T-cell (primary cell): ENCODE data around the gene TMEM213. TPM values are rescaled to one million over a fixed set of nuclear protein-coding genes. Genes with fewer than 3 reads are reported as not detected.
"Not testable (repeated sequence)": the region's sequence is repeated elsewhere in the genome, so short reads cannot be mapped to it uniquely, and the experiment has no call there.

Source experiments
- ATAC-seq, 4 experiments: fragments of 200-7000 bp in 3 of 4; fragments of 150-1000 bp in 1 of 4; cut with Tn5 transposase; replicated peaks in 1 of 4; 1 replicate in 3 of 4; 2 replicates in 1 of 4; pipeline ENCODE4 v1.10.0; 2021; ENCODE audit warnings: moderate library complexity in 3 of 4, mild to moderate bottlenecking in 2 of 4, moderate number of reproducible peaks in 1 of 4
- CTCF ChIA-PET, 2 donors: fragments of 300-600 bp; sonication (Branson Sonifier 250); formaldehyde crosslinking; loops; one replicate each; lab custom pipeline; 2022; ENCODE audit warnings: antibody characterized with exemption in 2 of 2; lab: Charles Lee
- POLR2A ChIA-PET, 2 donors: fragments of 300-600 bp; sonication (Branson Sonifier 250); formaldehyde crosslinking; loops; one replicate each; lab custom pipeline; 2022; ENCODE audit warnings: antibody characterized with exemption in 2 of 2; lab: Charles Lee
- DNase-seq, 35 experiments: peaks; one replicate each; pipeline versions ENCODE4 v3.0.0 to v3.0.0-alpha.2; 2013 to 2023
- H3K27ac ChIP-seq: one replicate; pipeline ENCODE4 v1.5.1; 2013; ENCODE audit warnings: low read length
- H3K27me3 ChIP-seq, 2 experiments: replicated peaks in 1 of 2; 1 replicate in 1 of 2; 2 replicates in 1 of 2; pipeline versions ENCODE4 v1.6.1 to v1.7.0; 2013; ENCODE audit warnings: low read length in 1 of 2, mixed read lengths in 1 of 2; ENCODE audit not compliant: control insufficient read depth in 2 of 2, insufficient read depth in 2 of 2; ENCODE audit errors: extremely low read depth in 1 of 2
- H3K36me3 ChIP-seq, 2 donors: 1 replicate in 1 of 2; 2 replicates in 1 of 2; pipeline versions ENCODE4 v1.6.1 to v1.7.0; 2013; ENCODE audit warnings: low read length in 1 of 2; ENCODE audit not compliant: control insufficient read depth in 2 of 2, insufficient read depth in 1 of 2; ENCODE audit errors: extremely low read depth in 1 of 2
- H3K4me1 ChIP-seq, 2 experiments: 1 replicate in 1 of 2; 2 replicates in 1 of 2; pipeline versions ENCODE4 v1.6.1 to v1.7.0; 2013; ENCODE audit warnings: low read length in 2 of 2, mixed read lengths in 1 of 2; ENCODE audit not compliant: insufficient read depth in 2 of 2, control insufficient read depth in 1 of 2; ENCODE audit errors: extremely low read depth in 1 of 2
- H3K4me3 ChIP-seq, 2 donors: 1 replicate in 1 of 2; 2 replicates in 1 of 2; pipeline versions ENCODE4 v1.5.1 to v1.7.0; 2013; ENCODE audit warnings: mild to moderate bottlenecking in 2 of 2, low read length in 1 of 2, moderate library complexity in 1 of 2; ENCODE audit not compliant: control insufficient read depth in 1 of 2; ENCODE audit errors: extremely low read depth in 1 of 2
- H3K9me3 ChIP-seq: 2 replicates; pipeline ENCODE4 v1.7.0; 2013
- H3K27ac Mint-ChIP-seq, 2 donors: one replicate each; pipeline ENCODE4 v1.8.0; 2020 to 2021; ENCODE audit warnings: mild to moderate bottlenecking in 2 of 2, mixed read lengths in 2 of 2
- H3K27me3 Mint-ChIP-seq, 2 donors: one replicate each; pipeline ENCODE4 v1.8.0; 2021 to 2022; ENCODE audit warnings: mixed read lengths in 2 of 2
- H3K36me3 Mint-ChIP-seq: one replicate; pipeline ENCODE4 v1.8.0; 2021; ENCODE audit warnings: mixed read lengths
- H3K4me1 Mint-ChIP-seq, 3 donors: one replicate each; pipeline ENCODE4 v1.8.0; 2020 to 2022; ENCODE audit warnings: mixed read lengths in 3 of 3, mild to moderate bottlenecking in 1 of 3
- H3K4me3 Mint-ChIP-seq, 3 donors: one replicate each; pipeline ENCODE4 v1.8.0; 2020 to 2022; ENCODE audit warnings: mild to moderate bottlenecking in 3 of 3, mixed read lengths in 3 of 3, moderate library complexity in 3 of 3
- H3K9me3 Mint-ChIP-seq, 3 donors: one replicate each; pipeline ENCODE4 v1.8.0; 2020 to 2022; ENCODE audit warnings: mixed read lengths in 3 of 3
- WGBS: methylation state at CpG from one replicate; pipeline ENCODE4 v1.1.5; 2013; ENCODE audit warnings: missing lambda C conversion rate; ENCODE audit not compliant: insufficient coverage; 5-methylcytosine and 5-hydroxymethylcytosine counted together
- total RNA-seq, 35 experiments: library from RNA in 6 of 35; stranded (reverse) in 6 of 35; fragments of 120-200 nt in 1 of 35; gene quantifications; one replicate each; pipeline versions ENCODE4 v1.2.1 to v1.2.4 and lab custom pipeline; 2013 to 2026

Gene TMEM213
- total RNA-seq, 5 donors from 2014 or later (not counting 1 experiment from before 2014, with no cell fraction given): not detected

- DNase-seq (no peak), ATAC-seq (no peak)
- no peak overlapping the region for H3K4me3 ChIP-seq
- H3K4me1 Mint-ChIP-seq: peaks cover 8 to 17% (median 16%) of the 10 kb centered on the region in 3 donors
- peaks cover 0 to 6% of the 10 kb centered on the region in 2 donors for H3K27me3 Mint-ChIP-seq
- ChIA-PET POLR2A (interaction anchor here (0.5 to 0.6 kb wide), 2 partner anchors 62 to 83 kb away, joined by 4 read pairs; no protein-coding TSS in a partner anchor), CTCF (interaction anchor here in 1 of 2 donors (0.5 to 0.7 kb wide), 2 partner anchors 249 to 706 kb away, joined by 3 to 4 read pairs; no protein-coding TSS in a partner anchor)
- H3K27ac ChIP-seq: no peak overlapping the region
- H3K4me1 ChIP-seq: peaks cover 2 to 8% of the 10 kb centered on the region in 2 experiments
- H3K4me3 Mint-ChIP-seq: no peak overlapping the region
- no peaks in the 10 kb centered on the region for H3K9me3 ChIP-seq
- H3K27me3 ChIP-seq: peaks cover 0 to 12% of the 10 kb centered on the region in 2 experiments
- no peak overlapping the region for H3K27ac Mint-ChIP-seq
- 70% methylated on average over 2 of the region's 7 CpGs for WGBS
- H3K36me3 ChIP-seq: no peaks in the 10 kb centered on the region
- H3K36me3 Mint-ChIP-seq: no peaks in the 10 kb centered on the region
- no peaks in the 10 kb centered on the region for H3K9me3 Mint-ChIP-seq
Measured at GRCh38 chr7:138799336-138800000, 1.7 kb downstream of the TMEM213 start.

- ATAC-seq (no peak), DNase-seq (no peak)
- no peaks in the 10 kb centered on the region for H3K36me3 Mint-ChIP-seq
- Histone ChIP-seq H3K4me3 (no peak overlapping the region), H3K4me1 (peaks cover 2 to 8% of the 10 kb centered on the region in 2 experiments), H3K9me3 (no peaks in the 10 kb centered on the region), H3K36me3 (no peaks in the 10 kb centered on the region), H3K27ac (no peak overlapping the region), H3K27me3 (peaks cover 0 to 12% of the 10 kb centered on the region in 2 experiments)
- no peaks in the 10 kb centered on the region for H3K9me3 Mint-ChIP-seq
- ChIA-PET POLR2A (no interaction called here), CTCF (interaction anchor here in 1 of 2 donors (0.6 to 0.8 kb wide), 2 partner anchors 62 to 369 kb away, joined by 3 read pairs; no protein-coding TSS in a partner anchor)
- no peak overlapping the region for H3K27ac Mint-ChIP-seq
- 91% methylated on average over 3 of the region's 3 CpGs for WGBS
- H3K4me3 Mint-ChIP-seq: no peak overlapping the region
- peaks cover 8 to 17% (median 16%) of the 10 kb centered on the region in 3 donors for H3K4me1 Mint-ChIP-seq
- H3K27me3 Mint-ChIP-seq: peaks cover 0 to 6% of the 10 kb centered on the region in 2 donors
Measured at GRCh38 chr7:138801256-138801655, 3.5 kb downstream of the TMEM213 start.

- peaks cover 0 to 6% of the 10 kb centered on the region in 2 donors for H3K27me3 Mint-ChIP-seq
- ChIA-PET POLR2A (no interaction called here), CTCF (no interaction called here)
- peaks cover 0 to 3% (median 2%) of the 10 kb centered on the region in 3 donors for H3K9me3 Mint-ChIP-seq
- Histone ChIP-seq H3K36me3 (no peaks in the 10 kb centered on the region), H3K27me3 (peaks cover 0 to 9% of the 10 kb centered on the region in 2 experiments), H3K27ac (no peak overlapping the region), H3K4me1 (peaks cover under 1 to 4% of the 10 kb centered on the region in 2 experiments), H3K4me3 (no peak overlapping the region), H3K9me3 (no peaks in the 10 kb centered on the region)
- peaks cover 2 to 10% (median 7%) of the 10 kb centered on the region in 3 donors for H3K4me1 Mint-ChIP-seq
- no peak for DNase-seq
- H3K4me3 Mint-ChIP-seq: no peak overlapping the region
- ATAC-seq: no peak
- no peaks in the 10 kb centered on the region for H3K36me3 Mint-ChIP-seq
- 98% methylated on average over 14 of the region's 18 CpGs for WGBS
- H3K27ac Mint-ChIP-seq: no peak overlapping the region
Measured at GRCh38 chr7:138802706-138803105, 4.9 kb downstream of the TMEM213 start.

GRCh38 chr7:138804618-138805017, 6.8 kb downstream of the TMEM213 start:
- CTCF ChIA-PET: no interaction called here
- Histone ChIP-seq H3K36me3 (no peaks in the 10 kb centered on the region), H3K4me1 (no peaks in the 10 kb centered on the region), H3K27ac (no peak overlapping the region), H3K9me3 (no peaks in the 10 kb centered on the region), H3K4me3 (no peak overlapping the region), H3K27me3 (peaks cover 0 to 7% of the 10 kb centered on the region in 2 experiments)
- no CpG with 5 or more reads among the region's 1 CpG for WGBS
- Mint-ChIP-seq H3K27ac (no peak overlapping the region), H3K27me3 (peaks cover 0 to 3% of the 10 kb centered on the region in 2 donors), H3K4me1 (no peaks in the 10 kb centered on the region), H3K4me3 (no peak overlapping the region), H3K9me3 (peaks cover 0 to 4% (median 3%) of the 10 kb centered on the region in 3 donors), H3K36me3 (no peaks in the 10 kb centered on the region)
- POLR2A ChIA-PET: no interaction called here
- DNase-seq (no peak), ATAC-seq (no peak)

GRCh38 chr7:138809346-138809745, 11.6 kb downstream of the TMEM213 start:
- no peak overlapping the region for H3K4me3 Mint-ChIP-seq
- 72% methylated on average over 2 of the region's 4 CpGs for whole genome bisulfite sequencing
- H3K36me3 ChIP-seq: no peaks in the 10 kb centered on the region
- no peaks in the 10 kb centered on the region for H3K27me3 Mint-ChIP-seq
- no peaks in the 10 kb centered on the region for H3K9me3 ChIP-seq
- no peaks in the 10 kb centered on the region for H3K36me3 Mint-ChIP-seq
- no peak overlapping the region for H3K27ac ChIP-seq
- no peak overlapping the region for H3K4me3 ChIP-seq
- ATAC-seq: no peak
- ChIA-PET POLR2A (no interaction called here), CTCF (no interaction called here)
- no peak for DNase-seq
- H3K27me3 ChIP-seq: peaks cover 0 to 3% of the 10 kb centered on the region in 2 experiments
- H3K4me1 Mint-ChIP-seq: peaks cover 0 to 2% (median 0%) of the 10 kb centered on the region in 3 donors
- peaks cover 0 to 4% (median 3%) of the 10 kb centered on the region in 3 donors for H3K9me3 Mint-ChIP-seq
- H3K4me1 ChIP-seq: peaks cover 0 to 8% of the 10 kb centered on the region in 2 experiments
- no peak overlapping the region for H3K27ac Mint-ChIP-seq

GRCh38 chr7:138811327-138811726, 13.5 kb downstream of the TMEM213 start:
- DNase-seq, H3K9me3 Mint-ChIP-seq, POLR2A ChIA-PET, H3K27ac ChIP-seq, H3K36me3 ChIP-seq, H3K4me1 Mint-ChIP-seq, H3K9me3 ChIP-seq, H3K27me3 Mint-ChIP-seq, H3K4me3 ChIP-seq, ATAC-seq, H3K4me1 ChIP-seq, CTCF ChIA-PET, H3K36me3 Mint-ChIP-seq, H3K4me3 Mint-ChIP-seq, H3K27me3 ChIP-seq, H3K27ac Mint-ChIP-seq: not testable (repeated sequence)
- WGBS: no CpG with 5 or more reads among the region's 2 CpGs
